Muscle of back (tissue), 11 donors: ENCODE measurements around the gene KIF7. TPM values are rescaled to one million over a fixed set of nuclear protein-coding genes. Genes with fewer than 3 reads are reported as not detected.

Experiments used
- DNase-seq, 3 donors: peaks; one replicate each; pipeline versions ENCODE4 v3.0.0 to v3.0.0-alpha.2; 2013
- polyA plus RNA-seq, 10 donors: library from polyadenylated mRNA; unstranded; fragments of 120-200 nt; gene quantifications; one replicate each; pipeline ENCODE4 v1.2.1, GENCODE V29; 2013; ENCODE audit not compliant: insufficient read length in 10 of 10

Gene KIF7
- polyA plus RNA-seq, 10 donors: 3.9 to 10.5 (median 5.4) TPM

- DNase-seq: no peak
These were observed 14.1 kb upstream of the KIF7 start for GRCh38 chr15:89669309-89669865.

- no peak for DNase-seq
These were observed 12.9 kb upstream of the KIF7 start for GRCh38 chr15:89668171-89668570.

GRCh38 chr15:89667706-89667960, 12.4 kb upstream of the KIF7 start:
- DNase-seq: no peak

- no peak for DNase-seq
These were observed 11.8 kb upstream of the KIF7 start for GRCh38 chr15:89666858-89667705.

DNA sequence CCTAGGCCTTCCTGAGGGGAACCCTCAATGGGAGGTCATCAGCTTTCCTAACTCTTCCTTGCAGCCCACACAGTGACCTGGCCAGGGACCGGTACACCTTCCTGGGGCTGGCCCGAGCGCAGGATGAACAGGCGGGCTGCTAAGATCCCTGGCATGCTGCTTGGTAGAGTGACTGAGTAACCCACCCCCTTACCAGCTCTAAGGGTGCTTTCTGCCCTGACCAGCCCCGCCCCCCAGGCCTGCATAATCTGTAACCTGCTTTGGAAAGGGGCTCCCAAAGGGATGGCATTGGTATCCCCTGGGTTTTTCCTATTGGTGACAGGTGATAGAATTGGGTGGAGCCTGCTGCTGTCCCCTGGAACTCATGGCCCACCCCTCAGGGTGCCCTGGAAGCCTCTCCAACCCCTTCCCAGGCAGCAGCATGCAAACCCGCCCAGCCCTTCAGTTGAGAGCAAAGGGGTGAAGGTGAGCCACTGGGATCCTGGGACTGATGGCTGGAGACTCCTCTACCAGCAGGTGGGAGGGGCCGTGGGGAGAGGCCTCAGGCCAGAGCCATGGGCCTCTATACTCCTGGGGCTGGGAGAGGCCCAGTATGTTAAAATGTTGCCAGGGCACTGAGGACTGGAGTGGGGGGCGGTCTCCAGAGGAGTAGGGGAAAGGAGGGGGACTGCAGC, 11.1 kb upstream of the KIF7 start:
- peak in 1 of 3 donors; percentile 41 for DNase-seq

- DNase-seq: peak; percentile 49 to 88 (median 83)
These were observed 10.3 kb upstream of the KIF7 start for GRCh38 chr15:89665449-89666181.

- DNase-seq: no peak
These were observed 9.4 kb upstream of the KIF7 start for GRCh38 chr15:89664441-89665350.

DNA sequence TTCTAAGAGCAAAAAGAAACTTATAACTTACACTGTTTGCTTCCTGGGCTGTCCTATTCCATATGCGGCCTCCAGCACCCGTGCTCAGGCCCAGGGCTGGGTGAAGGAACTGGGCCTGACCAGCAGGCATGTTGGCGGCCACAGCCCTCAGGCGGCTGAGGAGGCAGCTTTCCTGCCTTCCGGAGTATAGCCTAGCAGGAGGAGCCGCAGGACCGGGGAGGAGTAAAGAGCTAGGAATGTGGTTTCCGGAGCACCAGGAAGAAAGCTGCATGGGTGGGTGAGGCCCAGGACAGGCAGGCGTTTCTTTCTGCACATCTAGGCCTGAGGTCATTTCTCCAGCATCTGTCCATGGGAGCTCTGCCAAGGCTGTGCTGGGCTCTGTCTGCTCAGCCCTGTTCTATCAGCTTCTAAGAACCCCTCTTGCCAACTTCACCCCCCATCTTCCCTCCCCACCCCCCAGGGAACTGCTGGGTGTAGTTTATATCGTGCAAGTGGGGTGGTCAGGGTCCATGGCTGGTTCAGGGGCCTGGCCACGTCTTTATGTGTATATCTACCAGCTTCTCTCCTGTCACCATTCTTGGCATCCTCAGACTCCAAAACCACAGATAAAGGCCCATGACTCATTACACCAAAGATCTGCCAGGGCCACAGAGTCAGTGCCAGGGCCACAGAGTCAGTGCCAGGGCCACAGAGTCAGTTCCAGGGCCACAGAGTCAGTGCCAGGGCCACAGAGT, 7.8 kb upstream of the KIF7 start:
- peak; percentile 69 to 86 (median 69) for DNase-seq

- DNase-seq: no peak
These were observed 5.3 kb upstream of the KIF7 start for GRCh38 chr15:89660556-89660955.

DNA sequence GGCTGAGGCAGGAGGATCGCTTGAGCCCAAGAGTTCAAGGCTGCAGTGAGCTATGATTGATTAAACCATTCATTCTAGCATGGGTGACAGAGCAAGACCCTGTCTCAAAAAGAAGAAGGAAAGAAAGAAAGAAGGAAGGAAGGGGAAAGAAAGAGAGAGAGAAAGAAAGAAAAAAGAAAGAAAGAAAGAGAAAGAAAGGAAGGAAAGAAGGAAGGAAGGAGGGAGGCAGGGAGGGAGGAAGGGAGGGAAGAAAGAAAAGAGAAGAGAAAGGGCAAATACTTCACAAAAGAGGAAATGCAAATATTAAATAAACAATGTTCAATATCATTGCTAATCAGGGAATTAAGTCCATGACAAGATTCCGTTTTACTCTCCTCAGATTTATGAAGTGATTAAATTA, 4.0 kb upstream of the KIF7 start:
- no peak for DNase-seq

- no peak for DNase-seq
These were observed 2.5 kb upstream of the KIF7 start for GRCh38 chr15:89657686-89658200.

GRCh38 chr15:89656116-89656815, 999 bp upstream of the KIF7 start:
- no peak for DNase-seq

DNA sequence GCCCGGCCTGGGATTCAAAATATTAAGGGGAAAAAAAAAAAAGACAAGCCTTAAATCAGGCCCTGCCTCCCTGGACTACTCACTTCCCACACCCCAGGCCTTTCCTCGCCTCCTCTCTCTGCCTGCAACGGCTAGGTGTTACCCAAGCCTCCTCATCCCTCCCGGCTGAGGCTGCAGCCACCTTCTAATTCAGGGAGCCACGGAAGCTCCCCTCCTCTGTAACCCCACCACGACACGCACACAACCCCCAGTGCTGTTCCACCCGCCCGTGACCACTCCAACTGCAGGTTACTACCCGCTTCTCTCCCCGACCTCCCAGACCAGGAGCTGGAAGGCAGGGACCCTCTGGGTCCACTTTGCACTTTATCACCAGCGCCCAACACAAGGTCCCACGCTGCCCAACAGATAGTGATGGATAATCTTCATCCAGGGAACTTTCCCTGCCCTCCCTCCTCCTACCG, 936 bp downstream of the KIF7 start:
- DNase-seq: no peak

GRCh38 chr15:89653578-89653977, 1.7 kb downstream of the KIF7 start:
- DNase-seq: no peak

DNA sequence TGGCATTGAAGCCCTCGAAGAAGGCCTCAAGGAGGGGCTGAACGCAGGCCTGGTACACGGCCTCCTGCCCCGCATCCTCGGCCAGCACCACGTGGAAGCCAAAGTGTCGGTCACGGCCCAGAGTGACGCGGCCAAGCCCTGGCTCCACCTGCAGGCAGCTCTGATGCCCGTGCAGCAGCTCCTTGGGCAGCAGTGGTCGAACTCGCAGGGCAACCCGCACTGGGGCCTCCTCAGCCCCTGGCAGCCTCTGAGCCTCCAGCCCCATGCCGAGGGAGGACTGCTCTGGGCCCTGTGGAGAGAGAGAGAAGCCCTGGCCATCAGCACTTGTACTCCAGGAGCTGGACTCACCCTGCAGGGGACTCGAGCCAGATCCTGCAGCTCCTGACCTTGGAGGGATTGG, 2.6 kb downstream of the KIF7 start:
- DNase-seq: no peak

DNA sequence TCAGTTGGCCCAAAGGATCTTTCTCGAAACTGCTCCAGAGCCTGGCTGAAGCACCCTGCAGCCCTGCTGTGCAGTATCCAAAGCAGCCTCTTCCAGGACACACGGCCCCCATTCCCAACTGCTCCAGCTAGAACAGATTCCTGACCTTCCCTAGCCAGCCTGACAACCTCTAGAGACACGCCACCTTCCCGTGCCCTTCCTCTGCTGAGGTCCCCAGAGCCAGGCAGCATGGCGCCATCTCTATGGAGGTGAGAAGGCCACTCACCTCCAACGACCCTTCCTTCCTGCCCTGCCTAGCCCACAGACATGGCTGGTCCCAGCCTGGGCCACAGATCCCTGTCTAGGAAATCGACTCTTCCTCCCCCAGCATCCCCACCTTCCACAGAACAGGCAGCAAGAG, 3.1 kb downstream of the KIF7 start:
- DNase-seq: no peak

DNA sequence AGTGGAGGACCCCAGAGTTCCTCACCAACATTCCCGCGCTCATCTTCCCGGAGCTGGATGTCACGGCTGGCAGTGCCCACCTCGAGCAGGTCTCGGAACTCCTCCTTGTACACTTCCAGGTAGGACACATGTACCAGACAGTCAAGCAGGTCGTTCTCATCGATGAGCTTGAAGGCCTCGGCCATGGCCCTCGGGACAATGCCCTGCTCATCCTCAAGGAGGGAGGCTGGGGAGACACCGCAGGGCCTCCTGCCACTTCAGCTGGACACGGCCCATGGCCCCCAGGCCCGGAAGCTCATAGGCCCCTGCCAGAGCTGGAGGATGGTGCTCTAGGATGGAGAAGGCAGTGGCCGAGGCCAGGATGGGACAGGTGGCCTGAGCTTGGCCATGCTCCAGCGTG, 5.6 kb downstream of the KIF7 start:
- no peak for DNase-seq

- DNase-seq: no peak
These were observed 6.1 kb downstream of the KIF7 start for GRCh38 chr15:89649013-89649625.
